AG20443 (cell line): ENCODE measurements around the gene RTN4RL1.
"Not testable (repeated sequence)": the region's sequence is repeated elsewhere in the genome, so short reads cannot be mapped to it uniquely, and the experiment has no call there.

ENCODE experiments used
- DNase-seq: peaks from one replicate; pipeline ENCODE4 v3.0.0; 2012; ENCODE audit warnings: low spot score, mixed read lengths

The RTN4RL1 gene

GRCh38 chr17:1895479-1895878, 129.7 kb downstream of the RTN4RL1 start:
- not testable (repeated sequence) for DNase-seq

DNA sequence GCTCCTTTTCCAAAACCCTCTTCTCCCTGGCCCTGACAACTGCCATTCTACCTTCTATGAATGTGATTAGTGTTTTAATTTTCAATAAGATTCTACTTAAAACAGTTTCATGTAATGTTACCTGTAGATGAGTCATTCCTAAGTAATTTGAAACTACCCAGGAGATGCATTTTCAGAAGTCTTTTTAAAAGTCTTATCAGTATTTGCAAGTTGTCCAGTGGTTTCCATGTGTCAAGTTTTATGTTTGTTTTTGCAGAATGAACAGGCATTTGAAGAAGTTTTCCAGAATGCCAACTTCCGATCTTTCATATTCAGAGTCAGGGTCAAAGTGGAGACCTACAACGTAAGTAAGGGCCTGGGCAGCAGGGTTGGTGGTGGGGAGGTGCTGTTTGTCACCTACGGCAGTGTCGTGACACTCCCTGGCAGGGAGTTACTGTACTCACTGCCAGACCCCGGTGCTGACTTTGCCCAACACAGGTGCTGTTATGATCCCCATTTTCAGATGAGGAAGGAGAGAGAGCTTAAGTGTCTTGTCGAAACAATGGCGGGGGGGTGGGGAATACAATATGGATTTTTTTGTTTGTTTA, 130.3 kb downstream of the RTN4RL1 start:
- no peak for DNase-seq

- DNase-seq, result no peak
Measured at GRCh38 chr17:1890758-1891450, 134.2 kb downstream of the RTN4RL1 start.

GRCh38 chr17:1888741-1889140, 136.4 kb downstream of the RTN4RL1 start:
- no peak for DNase-seq
